Measurements from ENCODE around the gene PHYKPL. TPM values are rescaled to one million over a fixed set of nuclear protein-coding genes. Genes with fewer than 3 reads are reported as not detected.

The PHYKPL gene
- total RNA-seq, 1 donor from 2014 or later, result 42.4 TPM

- DNase-seq, result no peak
These were observed 9.3 kb downstream of the PHYKPL start for GRCh38 chr5:178223196-178223773.

- no peak for DNase-seq
These were observed 10.3 kb downstream of the PHYKPL start for GRCh38 chr5:178222292-178222691.

GRCh38 chr5:178221853-178222252 lies 10.7 kb downstream of the PHYKPL start:
- no peak for DNase-seq

GRCh38 chr5:178221282-178221681 lies 11.3 kb downstream of the PHYKPL start:
- DNase-seq, result no peak

GRCh38 chr5:178218827-178219226 lies 13.8 kb downstream of the PHYKPL start:
- no peak for DNase-seq

- DNase-seq, result no peak
These were observed 14.3 kb downstream of the PHYKPL start for GRCh38 chr5:178218237-178218776.

- no peak for DNase-seq
These were observed 15.8 kb downstream of the PHYKPL start for GRCh38 chr5:178216779-178217178.

- no peak for DNase-seq
These were observed 16.5 kb downstream of the PHYKPL start for GRCh38 chr5:178216088-178216534.

GRCh38 chr5:178215280-178216002 lies 17.2 kb downstream of the PHYKPL start:
- no peak for DNase-seq

- no peak for DNase-seq
These were observed 18.3 kb downstream of the PHYKPL start for GRCh38 chr5:178214160-178214803.

- DNase-seq, result no peak
These were observed 18.9 kb downstream of the PHYKPL start for GRCh38 chr5:178213748-178214151.

GRCh38 chr5:178213003-178213461 lies 19.6 kb downstream of the PHYKPL start:
- no peak for DNase-seq

- DNase-seq, result no peak
These were observed 20.2 kb downstream of the PHYKPL start for GRCh38 chr5:178212241-178213002.

- no peak for DNase-seq
These were observed 21.2 kb downstream of the PHYKPL start for GRCh38 chr5:178211095-178212048.

- no peak for DNase-seq
These were observed 21.9 kb downstream of the PHYKPL start for GRCh38 chr5:178210686-178211085.

GRCh38 chr5:178210073-178210535 lies 22.5 kb downstream of the PHYKPL start:
- no peak for DNase-seq

GRCh38 chr5:178209334-178210072 lies 23.1 kb downstream of the PHYKPL start:
- DNase-seq, result no peak

- DNase-seq, result no peak
These were observed 23.9 kb downstream of the PHYKPL start for GRCh38 chr5:178208540-178209227.

- no peak for DNase-seq
These were observed 24.7 kb downstream of the PHYKPL start for GRCh38 chr5:178207917-178208280.

Measured in skin of body (tissue), 2 donors.